HepG2 (cell line): ENCODE data around the gene CHN2. TPM values are rescaled to one million over a fixed set of nuclear protein-coding genes. Genes with fewer than 3 reads are reported as not detected.

Experiments used
- ATAC-seq: fragments of 200-7000 bp; cut with Tn5 transposase; 3 replicates; pipeline ENCODE4 v1.9.1; 2020; ENCODE audit warnings: mild to moderate bottlenecking, moderate library complexity
- BruUV-seq: library from RNA; stranded (reverse); fragments of 400-500 nt; replicated peaks from 2 replicates; lab custom pipeline; 2021; lab: Mats Ljungman, UMichigan
- CTCF ChIA-PET: fragments of 300-600 bp; formaldehyde crosslinking; extraction: SDS; loops from one replicate; lab custom pipeline; 2021; ENCODE audit warnings: low total read pairs, inconsistent platforms, low intra/inter-chr PET ratio; lab: Yijun Ruan, JAX
- POLR2A ChIA-PET: fragments of 350-600 bp; sonication (Branson Sonifier 250); formaldehyde crosslinking; loops from one replicate; lab custom pipeline; 2020; ENCODE audit warnings: antibody characterized with exemption, inconsistent platforms; lab: Yijun Ruan, JAX
- DNase-seq: peaks from one replicate; pipeline ENCODE4 v3.0.0-alpha.2; 2015; ENCODE audit warnings: low spot score
- FAIRE-seq: peaks from 3 replicates; lab custom pipeline; 2011; peaks lifted over from hg19 to GRCh38; lab: Jason Lieb, UNC
- H2AFZ ChIP-seq: one replicate; pipeline ENCODE4 v1.6.1; 2011; ENCODE audit warnings: low read length, inconsistent platforms
- H3K27ac ChIP-seq: fragments of 300-600 bp; 3 replicates; pipeline ENCODE4 v1.8.0; 2011; ENCODE audit warnings: mixed run types, mild to moderate bottlenecking, mixed read lengths, low read length, inconsistent platforms; ENCODE audit not compliant: insufficient read depth; ENCODE audit errors: extremely low read length
- H3K27me3 ChIP-seq, 2 experiments: fragments of 200-600 bp in 1 of 2; 2 replicates in 1 of 2; 3 replicates in 1 of 2; pipeline versions ENCODE4 v1.6.0 to v1.8.0; 2011; ENCODE audit warnings: low read length in 2 of 2, mild to moderate bottlenecking in 2 of 2, moderate library complexity in 2 of 2, inconsistent platforms in 1 of 2; ENCODE audit not compliant: insufficient read depth in 2 of 2, control insufficient read depth in 1 of 2
- H3K36me3 ChIP-seq, 2 experiments: fragments of 200-600 bp in 1 of 2; replicated peaks in 1 of 2; 2 replicates in 1 of 2; 3 replicates in 1 of 2; pipeline versions ENCODE4 v1.5.1 to v1.8.0; 2011; ENCODE audit warnings: low read length in 2 of 2, inconsistent platforms in 1 of 2; ENCODE audit not compliant: insufficient read depth in 2 of 2, control insufficient read depth in 1 of 2
- H3K4me1 ChIP-seq: 2 replicates; pipeline ENCODE4 v1.5.1; 2012; ENCODE audit warnings: low read length, inconsistent platforms; ENCODE audit not compliant: insufficient read depth
- H3K4me2 ChIP-seq: 2 replicates; pipeline ENCODE4 v1.6.0; 2011; ENCODE audit warnings: low read depth, low read length, inconsistent platforms
- H3K4me3 ChIP-seq, 3 experiments: fragments of 200-600 bp in 1 of 3; sonication (generic), shearing (Covaris generic) in 1 of 3; replicated peaks in 1 of 3; 2 replicates each; pipeline ENCODE4 v1.5.1; 2011 to 2016; ENCODE audit warnings: low read length in 3 of 3, inconsistent platforms in 2 of 3, low read depth in 2 of 3, mild to moderate bottlenecking in 2 of 3, control low read depth in 1 of 3, mixed read lengths in 1 of 3; ENCODE audit not compliant: insufficient read depth in 1 of 3
- H3K79me2 ChIP-seq: one replicate; pipeline ENCODE4 v1.6.1; 2011; ENCODE audit warnings: low read length, inconsistent platforms; ENCODE audit not compliant: insufficient read depth
- H3K9ac ChIP-seq: 2 replicates; pipeline ENCODE4 v1.6.0; 2011; ENCODE audit warnings: mild to moderate bottlenecking, low read depth, low read length, inconsistent platforms; ENCODE audit not compliant: insufficient read depth
- H3K9me3 ChIP-seq: 2 replicates; pipeline ENCODE4 v1.5.1; 2012; ENCODE audit warnings: mild to moderate bottlenecking, low read length
- H4K20me1 ChIP-seq: 2 replicates; pipeline ENCODE4 v1.6.0; 2011; ENCODE audit warnings: inconsistent platforms, mild to moderate bottlenecking, low read length, moderate library complexity; ENCODE audit not compliant: insufficient read depth
- ETV6 ChIP-seq: sonication (generic); formaldehyde crosslinking; conservative IDR thresholded peaks from 2 replicates; pipeline ENCODE4 v1.4.0; 2020; ENCODE audit warnings: missing genetic modification reagents
- HHEX ChIP-seq: IDR thresholded peaks from 2 replicates; pipeline ENCODE4 v1.6.1; 2016; ENCODE audit warnings: control low read depth
- RNF2 ChIP-seq: fragments of 450-650 bp; conservative IDR thresholded peaks from 2 replicates; pipeline ENCODE4 v1.6.1; 2016; ENCODE audit warnings: low read depth
- SCMH1 ChIP-seq: sonication (generic); formaldehyde crosslinking; IDR thresholded peaks from 2 replicates; pipeline ENCODE4 v1.9.0; 2021; ENCODE audit warnings: missing genetic modification reagents, mild to moderate bottlenecking, borderline replicate concordance
- ZFAT ChIP-seq: sonication (generic); formaldehyde crosslinking; conservative IDR thresholded peaks from 2 replicates; pipeline ENCODE4 v1.8.1; 2023; ENCODE audit warnings: missing genetic modification reagents, inconsistent platforms
- ZNF136 ChIP-seq: sonication (generic); formaldehyde crosslinking; IDR thresholded peaks from 2 replicates; pipeline ENCODE4 v1.8.1; 2022; ENCODE audit warnings: low read depth, mild to moderate bottlenecking, moderate library complexity, missing genetic modification reagents
- ZNF724P ChIP-seq: sonication (generic); formaldehyde crosslinking; IDR thresholded peaks from 2 replicates; pipeline ENCODE4 v1.8.0; 2022; ENCODE audit warnings: missing genetic modification reagents, borderline replicate concordance
- ZNF879 ChIP-seq: sonication (generic); formaldehyde crosslinking; IDR thresholded peaks from 2 replicates; pipeline ENCODE4 v1.8.1; 2023; ENCODE audit warnings: missing genetic modification reagents
- WGBS: methylation state at CpG from one replicate; pipeline ENCODE4 v1.1.6; 2017; ENCODE audit warnings: low lambda C conversion rate; 5-methylcytosine and 5-hydroxymethylcytosine counted together
- in situ Hi-C: cut with HindIII; loops from 2 replicates; pipeline ENCODE4 v1.10.0; 2017; ENCODE audit warnings: low pct_unique_long_range_greater_than_20kb; ENCODE audit not compliant: extremely low pct_ligation_motif_present
- intact Hi-C: fragments of 100-400 bp; cut with micrococcal nuclease; formaldehyde crosslinking; loops from one replicate; pipeline ENCODE4 v1.10.0; 2022; ENCODE audit not compliant: unreplicated experiment
- polyA plus RNA-seq, 8 experiments: library from polyadenylated mRNA; depleted of rRNA in 3 of 8; stranded (reverse) in 7 of 8; unstranded in 1 of 8; fragments of >200 nt; fragmentation: Illumina TruSeq in 4 of 8; extraction: Trizol in 4 of 8; gene quantifications; 2 replicates each; pipeline versions ENCODE4 v1.2.1 to v1.2.3, GENCODE V29; 2011 to 2016; ENCODE audit warnings: low read depth in 4 of 8, missing spikeins in 1 of 8, mixed read lengths in 1 of 8; ENCODE audit not compliant: insufficient read depth in 1 of 8
- total RNA-seq, 5 experiments: library from RNA; depleted of rRNA; stranded (reverse); fragments of >200 nt; fragmentation: Illumina TruSeq; extraction: Trizol; gene quantifications; 2 replicates each; pipeline ENCODE4 v1.2.3, GENCODE V29; 2016; ENCODE audit warnings: low read depth in 1 of 5
- TF ChIP-seq, protein P1 (sequence below): sonication (generic); formaldehyde crosslinking; IDR thresholded peaks from 2 replicates; pipeline ENCODE4 v1.4.0; 2020; ENCODE audit warnings: missing genetic modification reagents

CHN2 gene
- total and polyA plus RNA-seq, 2 of the 13 experiments (the other 11 are each of a cell fraction or from before 2014, with no cell fraction given), result 23.5 to 30.5 TPM

GRCh38 chr7:29179115-29179514 lies 15.5 kb upstream of the CHN2 start (continued):
- TF ChIP-seq RNF2 (no peak), HHEX (CRISPR knock-in tag) (no peak), ZFAT (CRISPR knock-in tag) (no peak), SCMH1 (CRISPR knock-in tag) (no peak), ETV6 (CRISPR knock-in tag) (no peak), ZNF724P (CRISPR knock-in tag) (no peak), ZNF879 (CRISPR knock-in tag) (no peak)
- TF ChIP-seq, protein P1, sequence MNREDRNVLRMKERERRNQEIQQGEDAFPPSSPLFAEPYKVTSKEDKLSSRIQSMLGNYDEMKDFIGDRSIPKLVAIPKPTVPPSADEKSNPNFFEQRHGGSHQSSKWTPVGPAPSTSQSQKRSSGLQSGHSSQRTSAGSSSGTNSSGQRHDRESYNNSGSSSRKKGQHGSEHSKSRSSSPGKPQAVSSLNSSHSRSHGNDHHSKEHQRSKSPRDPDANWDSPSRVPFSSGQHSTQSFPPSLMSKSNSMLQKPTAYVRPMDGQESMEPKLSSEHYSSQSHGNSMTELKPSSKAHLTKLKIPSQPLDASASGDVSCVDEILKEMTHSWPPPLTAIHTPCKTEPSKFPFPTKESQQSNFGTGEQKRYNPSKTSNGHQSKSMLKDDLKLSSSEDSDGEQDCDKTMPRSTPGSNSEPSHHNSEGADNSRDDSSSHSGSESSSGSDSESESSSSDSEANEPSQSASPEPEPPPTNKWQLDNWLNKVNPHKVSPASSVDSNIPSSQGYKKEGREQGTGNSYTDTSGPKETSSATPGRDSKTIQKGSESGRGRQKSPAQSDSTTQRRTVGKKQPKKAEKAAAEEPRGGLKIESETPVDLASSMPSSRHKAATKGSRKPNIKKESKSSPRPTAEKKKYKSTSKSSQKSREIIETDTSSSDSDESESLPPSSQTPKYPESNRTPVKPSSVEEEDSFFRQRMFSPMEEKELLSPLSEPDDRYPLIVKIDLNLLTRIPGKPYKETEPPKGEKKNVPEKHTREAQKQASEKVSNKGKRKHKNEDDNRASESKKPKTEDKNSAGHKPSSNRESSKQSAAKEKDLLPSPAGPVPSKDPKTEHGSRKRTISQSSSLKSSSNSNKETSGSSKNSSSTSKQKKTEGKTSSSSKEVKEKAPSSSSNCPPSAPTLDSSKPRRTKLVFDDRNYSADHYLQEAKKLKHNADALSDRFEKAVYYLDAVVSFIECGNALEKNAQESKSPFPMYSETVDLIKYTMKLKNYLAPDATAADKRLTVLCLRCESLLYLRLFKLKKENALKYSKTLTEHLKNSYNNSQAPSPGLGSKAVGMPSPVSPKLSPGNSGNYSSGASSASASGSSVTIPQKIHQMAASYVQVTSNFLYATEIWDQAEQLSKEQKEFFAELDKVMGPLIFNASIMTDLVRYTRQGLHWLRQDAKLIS (CRISPR knock-in tag), result no peak

GRCh38 chr7:29184599-29184998 lies 10.0 kb upstream of the CHN2 start:
- 100% methylated on average over 2 of the region's 2 CpGs for WGBS
- ATAC-seq, result no peak
- no peak for FAIRE-seq
- no peak overlapping the region for H3K9ac ChIP-seq
- no peak overlapping the region for H3K27ac ChIP-seq
- CTCF ChIA-PET, result no interaction called here
- no peak for DNase-seq
- no peak overlapping the region for H2AFZ ChIP-seq
- no peak overlapping the region for H3K4me3 ChIP-seq
- H3K4me1 ChIP-seq, result peaks cover 12% of the 10 kb centered on the region
- BruUV-seq, result no TSS peak
- POLR2A ChIA-PET, result no interaction called here
- in situ Hi-C loops (no loop called here), intact Hi-C loops (no loop called here)
- TF ChIP-seq ZNF136, result no peak
- H3K27me3 ChIP-seq, result no peaks in the 10 kb centered on the region
- H3K79me2 ChIP-seq, result no peaks in the 10 kb centered on the region
- H4K20me1 ChIP-seq, result no peaks in the 10 kb centered on the region
- H3K36me3 ChIP-seq, result no peaks in the 10 kb centered on the region
- no peak overlapping the region for H3K4me2 ChIP-seq
- H3K9me3 ChIP-seq, result no peaks in the 10 kb centered on the region
